ENCODE results near the gene ZBED5. TPM values are rescaled to one million over a fixed set of nuclear protein-coding genes. Genes with fewer than 3 reads are reported as not detected.

Gene ZBED5
- total RNA-seq, 2 experiments from 2014 or later: 44.2 to 45.6 TPM

GRCh38 chr11:10818594-10818993, 39.3 kb downstream of the ZBED5 start:
- peaks cover 3% of the 10 kb centered on the region for H3K36me3 Mint-ChIP-seq (ENCODE audit: low read depth)
- H3K9me3 Mint-ChIP-seq: no peaks in the 10 kb centered on the region
- no peak for DNase-seq
- H3K4me3 Mint-ChIP-seq: no peak overlapping the region
- H3K27me3 Mint-ChIP-seq: peaks cover 11% of the 10 kb centered on the region
- H3K27ac Mint-ChIP-seq: no peak overlapping the region
- ChIA-PET CTCF (no interaction called here), POLR2A (interaction anchor here (2.9 kb wide), 1 partner anchor 10 kb away, joined by 12 read pairs; the partner anchor contains the start of gene EIF4G2)
- H3K4me1 Mint-ChIP-seq: peaks cover 8% of the 10 kb centered on the region

- ChIA-PET POLR2A (interaction anchor here (1.7 to 2.5 kb wide), 2 partner anchors 9 to 44 kb away, joined by 4 to 8 read pairs; partner anchors contain the start of gene ZBED5), CTCF (interaction anchor here (0.6 kb wide), 1 partner anchor 56 kb away, joined by 3 read pairs; no protein-coding TSS in a partner anchor)
- Mint-ChIP-seq H3K36me3 (ENCODE audit: low read depth) (no peaks in the 10 kb centered on the region), H3K27ac (no peak overlapping the region), H3K27me3 (peaks cover 13% of the 10 kb centered on the region), H3K9me3 (no peaks in the 10 kb centered on the region), H3K4me1 (peaks cover 17% of the 10 kb centered on the region), H3K4me3 (no peak overlapping the region)
- no peak for DNase-seq
Measured at GRCh38 chr11:10813945-10814344, 43.9 kb downstream of the ZBED5 start.

- Mint-ChIP-seq H3K27ac (peak overlapping the region; percentile 98), H3K36me3 (ENCODE audit: low read depth) (peaks cover 37% of the 10 kb centered on the region), H3K4me3 (peak overlapping the region; percentile 94), H3K9me3 (no peaks in the 10 kb centered on the region), H3K4me1 (peaks cover 44% of the 10 kb centered on the region), H3K27me3 (peaks cover 2% of the 10 kb centered on the region)
- ChIA-PET POLR2A (interaction anchor here (0.6 to 10.3 kb wide), 41 partner anchors 9 to 1846 kb away, joined by 3 to 379 read pairs (median 6); partner anchors contain the start of genes AMPD3, CTR9, RNF141 and TMEM9B), CTCF (interaction anchor here (0.8 to 6.7 kb wide), 16 partner anchors 8 to 1198 kb away, joined by 3 to 57 read pairs (median 4); partner anchors contain the start of genes CTR9, RNF141 and ZBED5)
- DNase-seq: peak; percentile 52
Measured at GRCh38 chr11:10809373-10810160, 48.3 kb downstream of the ZBED5 start.

GRCh38 chr11:10808553-10809372, 49.1 kb downstream of the ZBED5 start, which contains the start of gene EIF4G2:
Gene EIF4G2 (minus strand): TSS chr11:10808926.
- Mint-ChIP-seq H3K27ac (peak within 1 kb of the TSS; percentile 98), H3K4me1 (peaks cover 45% of the 10 kb centered on the region), H3K9me3 (no peaks in the 10 kb centered on the region), H3K4me3 (peak within 1 kb of the TSS; percentile 94), H3K27me3 (peaks cover 2% of the 10 kb centered on the region), H3K36me3 (ENCODE audit: low read depth) (peaks cover 45% of the 10 kb centered on the region)
- POLR2A ChIA-PET: interaction anchor here (0.6 to 10.3 kb wide), 44 partner anchors 10 to 1845 kb away, joined by 3 to 379 read pairs (median 5); partner anchors contain the start of genes AMPD3, CTR9, RNF141 and TMEM9B
- DNase-seq: peak; percentile 98
- CTCF ChIA-PET: interaction anchor here (0.9 to 6.7 kb wide), 12 partner anchors 10 to 268 kb away, joined by 3 to 57 read pairs (median 4); partner anchors contain the start of genes CTR9, RNF141 and ZBED5

GRCh38 chr11:10808235-10808552, 49.7 kb downstream of the ZBED5 start:
- Mint-ChIP-seq H3K9me3 (no peaks in the 10 kb centered on the region), H3K36me3 (ENCODE audit: low read depth) (peaks cover 51% of the 10 kb centered on the region), H3K4me3 (peak overlapping the region; percentile 94), H3K4me1 (peaks cover 50% of the 10 kb centered on the region), H3K27ac (peak overlapping the region; percentile 98), H3K27me3 (peaks cover 2% of the 10 kb centered on the region)
- ChIA-PET CTCF (interaction anchor here (1.4 to 6.7 kb wide), 4 partner anchors 9 to 57 kb away, joined by 8 to 57 read pairs (median 18); partner anchors contain the start of genes CTR9 and ZBED5), POLR2A (interaction anchor here (0.7 to 10.3 kb wide), 27 partner anchors 10 to 1558 kb away, joined by 3 to 379 read pairs (median 9); partner anchors contain the start of genes AMPD3, CTR9, RNF141 and USP47)
- no peak for DNase-seq

- POLR2A ChIA-PET: interaction anchor here (0.6 to 10.3 kb wide), 24 partner anchors 9 to 1347 kb away, joined by 3 to 379 read pairs (median 9); partner anchors contain the start of genes AMPD3, CTR9, USP47 and WEE1
- H3K4me1 Mint-ChIP-seq: peaks cover 51% of the 10 kb centered on the region
- H3K36me3 Mint-ChIP-seq (ENCODE audit: low read depth): peaks cover 56% of the 10 kb centered on the region
- CTCF ChIA-PET: interaction anchor here (2.9 to 6.7 kb wide), 2 partner anchors 16 to 50 kb away, joined by 28 to 57 read pairs; partner anchors contain the start of gene ZBED5
- H3K9me3 Mint-ChIP-seq: no peaks in the 10 kb centered on the region
- DNase-seq: peak; percentile 53
- H3K27me3 Mint-ChIP-seq: peaks cover 2% of the 10 kb centered on the region
- peak overlapping the region; percentile 98 for H3K27ac Mint-ChIP-seq
- peak overlapping the region; percentile 94 for H3K4me3 Mint-ChIP-seq
Measured at GRCh38 chr11:10807493-10808234, 50.2 kb downstream of the ZBED5 start.

GRCh38 chr11:10806206-10806605, 51.6 kb downstream of the ZBED5 start:
- no peak for DNase-seq
- ChIA-PET CTCF (interaction anchor here (6.7 kb wide), 1 partner anchor 15 kb away, joined by 57 read pairs; no protein-coding TSS in a partner anchor), POLR2A (interaction anchor here (1.0 to 10.3 kb wide), 5 partner anchors 8 to 72 kb away, joined by 3 to 379 read pairs (median 84); partner anchors contain the start of gene ZBED5)
- Mint-ChIP-seq H3K27ac (no peak overlapping the region), H3K4me1 (peaks cover 61% of the 10 kb centered on the region), H3K27me3 (no peaks in the 10 kb centered on the region), H3K4me3 (peak overlapping the region; percentile 94), H3K9me3 (no peaks in the 10 kb centered on the region), H3K36me3 (ENCODE audit: low read depth) (peaks cover 71% of the 10 kb centered on the region)

- Mint-ChIP-seq H3K36me3 (ENCODE audit: low read depth) (peaks cover 75% of the 10 kb centered on the region), H3K4me3 (peak overlapping the region; percentile 21), H3K27ac (peak overlapping the region; percentile 60), H3K4me1 (peaks cover 66% of the 10 kb centered on the region), H3K27me3 (no peaks in the 10 kb centered on the region), H3K9me3 (no peaks in the 10 kb centered on the region)
- DNase-seq: no peak
- POLR2A ChIA-PET: interaction anchor here (1.9 to 10.3 kb wide), 4 partner anchors 7 to 51 kb away, joined by 4 to 379 read pairs (median 98); partner anchors contain the start of gene ZBED5
- CTCF ChIA-PET: interaction anchor here (6.7 kb wide), 1 partner anchor 14 kb away, joined by 57 read pairs; no protein-coding TSS in a partner anchor
Measured at GRCh38 chr11:10805741-10806140, 52.1 kb downstream of the ZBED5 start.

- no peak overlapping the region for H3K4me3 Mint-ChIP-seq
- peaks cover 96% of the 10 kb centered on the region for H3K36me3 Mint-ChIP-seq (ENCODE audit: low read depth)
- CTCF ChIA-PET: interaction anchor here (4.5 kb wide), 1 partner anchor 11 kb away, joined by 46 read pairs; no protein-coding TSS in a partner anchor
- no peak overlapping the region for H3K27ac Mint-ChIP-seq
- no peak for DNase-seq
- no peaks in the 10 kb centered on the region for H3K27me3 Mint-ChIP-seq
- peaks cover 76% of the 10 kb centered on the region for H3K4me1 Mint-ChIP-seq
- no peaks in the 10 kb centered on the region for H3K9me3 Mint-ChIP-seq
- POLR2A ChIA-PET: interaction anchor here (0.7 to 10.3 kb wide), 5 partner anchors 8 to 181 kb away, joined by 3 to 379 read pairs (median 9); partner anchors contain the start of gene ZBED5
Measured at GRCh38 chr11:10803676-10804075, 54.2 kb downstream of the ZBED5 start.
